HG03460 (cell line): ENCODE data around the gene KDM3A.

ENCODE experiments used
- ATAC-seq: cut with Tn5 transposase; IDR thresholded peaks from one replicate; pipeline ENCODE4 v1.9.1; 2021; ENCODE audit not compliant: unreplicated experiment

The KDM3A gene

GRCh38 chr2:86440631-86441391, at the start of gene KDM3A:
TSS of gene KDM3A (plus strand) at chr2:86441371. CDS start at chr2:86442048, 677 bp downstream.
- peak; percentile 78 for ATAC-seq

- no peak for ATAC-seq
Observed at GRCh38 chr2:86392873-86393518, 48.2 kb upstream of the KDM3A start.

- ATAC-seq = no peak
Observed at GRCh38 chr2:86393521-86394491, 47.4 kb upstream of the KDM3A start.

DNA sequence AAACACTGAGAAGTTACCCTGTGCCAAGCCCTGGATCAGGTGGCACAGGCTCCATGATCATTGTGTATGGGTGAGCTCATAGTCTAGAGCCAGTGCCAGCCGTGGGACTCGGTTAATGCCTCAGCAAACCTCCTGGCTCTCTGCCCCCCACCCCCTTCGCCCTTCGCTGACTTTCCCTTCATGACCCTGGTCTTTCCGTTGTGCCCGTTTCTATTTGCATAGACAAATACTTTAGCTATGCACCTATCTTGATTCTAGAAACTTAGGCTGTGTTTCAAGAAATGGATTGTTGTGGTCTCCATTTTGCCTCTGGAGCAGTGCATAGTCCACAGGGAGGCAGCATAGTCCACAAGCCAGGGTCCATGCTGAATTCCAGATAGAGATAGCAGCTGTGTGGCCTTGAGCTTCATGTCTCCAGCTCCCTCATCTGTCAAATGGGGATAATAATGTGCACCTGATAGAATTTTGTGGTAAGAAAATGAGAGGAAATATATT, 44.8 kb upstream of the KDM3A start:
- ATAC-seq = no peak

- no peak for ATAC-seq
Observed at GRCh38 chr2:86397986-86398385, 43.2 kb upstream of the KDM3A start.

DNA sequence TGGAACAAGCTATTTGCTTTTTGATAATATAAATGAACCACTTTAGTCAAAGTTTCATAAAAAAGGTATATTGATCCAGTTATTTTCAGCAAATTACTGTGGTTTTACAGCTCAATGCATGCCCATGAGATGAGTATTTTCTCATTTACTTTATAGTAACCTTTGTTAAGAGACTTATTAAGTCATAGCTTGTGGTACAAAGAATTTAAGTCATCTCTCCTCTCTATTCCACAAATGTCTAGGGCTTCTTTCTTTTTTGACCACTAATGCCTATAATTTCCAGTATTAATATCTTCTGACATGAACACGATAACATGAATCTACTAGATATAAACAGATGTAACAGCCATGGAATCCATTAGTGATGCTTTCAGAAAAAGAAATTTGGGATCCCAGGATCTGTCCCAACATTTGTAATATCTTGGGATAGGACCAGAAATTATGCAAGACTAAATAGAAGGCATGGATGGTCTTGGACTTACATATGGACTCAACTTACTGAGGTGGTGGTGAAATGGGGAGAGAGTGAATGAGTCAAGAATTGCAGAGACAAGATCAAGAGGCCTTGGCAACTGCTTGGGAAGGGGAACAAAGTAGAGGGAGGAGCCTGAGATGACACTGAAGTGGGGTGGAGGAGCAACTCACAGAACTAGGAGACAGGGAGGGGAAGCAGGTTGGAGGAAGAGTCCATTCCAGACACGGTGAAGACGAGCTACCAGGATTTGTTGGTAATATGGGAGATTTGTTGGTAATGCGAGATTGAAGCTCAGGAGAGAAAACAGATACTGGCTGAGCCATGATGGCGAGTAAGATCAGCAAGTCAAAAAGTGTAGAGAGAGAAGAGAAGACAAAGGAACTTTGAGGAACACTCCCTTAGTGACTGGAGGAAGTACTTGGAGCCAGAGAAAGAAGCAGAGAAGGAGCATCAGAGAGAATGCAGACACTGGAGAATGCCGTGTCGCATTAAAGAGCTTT, 42.4 kb upstream of the KDM3A start:
- no peak for ATAC-seq

- ATAC-seq = no peak
Observed at GRCh38 chr2:86400321-86400720, 40.9 kb upstream of the KDM3A start.

- no peak for ATAC-seq
Observed at GRCh38 chr2:86410581-86410980, 30.6 kb upstream of the KDM3A start.

- ATAC-seq = no peak
Observed at GRCh38 chr2:86411396-86411795, 29.8 kb upstream of the KDM3A start.

DNA sequence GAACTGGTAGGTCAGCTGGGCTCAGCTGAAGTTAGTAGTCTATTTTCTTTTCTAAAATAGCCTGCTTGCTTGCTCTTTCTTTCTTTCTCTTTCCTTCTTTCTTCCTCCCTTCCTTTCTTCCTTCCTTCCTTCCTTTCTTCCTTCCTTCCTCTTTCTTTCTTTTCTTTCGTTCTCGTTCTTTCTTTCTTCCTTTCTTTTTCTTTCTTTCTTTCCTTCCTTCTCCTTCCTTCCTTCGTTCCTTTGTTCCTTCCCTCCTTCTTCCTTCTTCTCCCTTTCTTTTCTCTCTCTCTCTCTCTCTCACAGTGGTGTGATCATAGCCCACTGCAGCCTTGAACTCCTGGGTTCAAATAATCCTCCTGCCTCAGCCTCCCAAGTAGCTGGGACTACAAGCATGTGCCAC, 29.2 kb upstream of the KDM3A start:
- ATAC-seq = no peak

DNA sequence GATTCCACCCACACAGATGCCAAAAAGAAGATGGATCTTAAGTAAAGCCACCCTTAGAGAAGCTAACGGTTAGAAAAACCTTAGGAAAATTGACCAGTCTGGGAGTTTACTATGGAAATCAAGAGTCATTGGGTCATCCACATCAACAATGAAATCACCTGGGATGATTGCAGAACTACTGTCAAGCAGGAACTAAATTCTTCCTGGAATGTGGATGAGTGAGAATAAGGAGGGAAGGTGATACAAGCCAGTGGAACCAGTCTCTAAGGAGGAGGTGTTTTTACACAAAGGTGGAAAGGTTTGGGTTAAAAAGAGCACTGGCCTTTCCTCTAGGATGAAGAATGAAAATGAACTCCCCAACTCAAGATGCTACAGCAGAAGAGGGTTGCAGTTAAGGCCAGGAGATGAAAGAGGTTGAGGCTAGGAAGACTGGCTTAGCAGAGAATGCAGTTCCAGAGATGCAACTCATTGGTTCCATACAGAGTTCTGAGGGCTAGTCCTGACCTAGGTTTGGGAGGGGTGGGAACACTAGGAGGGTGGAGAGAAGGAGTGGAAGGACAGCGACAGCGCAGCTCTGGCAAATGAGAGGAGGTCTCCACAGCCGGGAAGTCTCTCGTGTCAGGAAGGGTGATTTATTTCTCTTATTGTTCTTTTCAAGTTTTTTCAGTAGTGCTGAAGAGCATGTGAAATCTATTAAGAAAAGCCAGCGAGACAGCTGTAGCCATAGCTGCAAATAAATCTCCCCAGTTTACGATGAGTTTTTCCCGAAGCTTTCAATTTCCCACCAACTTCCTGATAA, 27.7 kb upstream of the KDM3A start:
- ATAC-seq = no peak

GRCh38 chr2:86414996-86415395, 26.2 kb upstream of the KDM3A start:
- ATAC-seq = no peak

- no peak for ATAC-seq
Observed at GRCh38 chr2:86416146-86416545, 25.0 kb upstream of the KDM3A start.

- ATAC-seq = no peak
Observed at GRCh38 chr2:86417961-86418360, 23.2 kb upstream of the KDM3A start.

GRCh38 chr2:86420913-86421312, 20.3 kb upstream of the KDM3A start:
- no peak for ATAC-seq

- ATAC-seq = no peak
Observed at GRCh38 chr2:86426271-86426670, 14.9 kb upstream of the KDM3A start.

GRCh38 chr2:86429335-86429734, 11.8 kb upstream of the KDM3A start:
- no peak for ATAC-seq

DNA sequence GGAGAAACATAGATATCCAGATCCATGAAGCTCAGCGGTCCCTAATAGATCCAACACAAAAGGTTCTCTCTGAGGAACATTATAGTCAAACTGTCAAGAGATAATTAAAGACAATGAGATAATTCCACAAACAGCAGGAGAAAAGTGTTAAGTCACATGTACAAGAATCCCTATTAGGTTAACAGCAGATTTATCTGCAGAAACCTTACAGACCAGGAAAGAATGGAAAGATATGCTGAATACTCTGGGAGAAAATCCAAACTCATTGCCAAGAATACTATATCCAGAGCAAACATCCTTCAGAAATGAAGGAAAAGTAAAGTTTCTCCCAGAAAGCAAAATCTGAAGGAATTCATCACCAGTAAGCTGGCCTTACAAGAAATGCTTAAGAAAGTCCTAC, 10.8 kb upstream of the KDM3A start:
- ATAC-seq = no peak

GRCh38 chr2:86433137-86433536, 8.0 kb upstream of the KDM3A start:
- no peak for ATAC-seq
